Measurements from ENCODE around the gene IGFLR1. TPM values are rescaled to one million over a fixed set of nuclear protein-coding genes. Genes with fewer than 3 reads are reported as not detected.

IGFLR1 gene, protein sequence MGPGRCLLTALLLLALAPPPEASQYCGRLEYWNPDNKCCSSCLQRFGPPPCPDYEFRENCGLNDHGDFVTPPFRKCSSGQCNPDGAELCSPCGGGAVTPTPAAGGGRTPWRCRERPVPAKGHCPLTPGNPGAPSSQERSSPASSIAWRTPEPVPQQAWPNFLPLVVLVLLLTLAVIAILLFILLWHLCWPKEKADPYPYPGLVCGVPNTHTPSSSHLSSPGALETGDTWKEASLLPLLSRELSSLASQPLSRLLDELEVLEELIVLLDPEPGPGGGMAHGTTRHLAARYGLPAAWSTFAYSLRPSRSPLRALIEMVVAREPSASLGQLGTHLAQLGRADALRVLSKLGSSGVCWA
- total RNA-seq (10 to 100 TPM in 1 of 2 donors, 1 to 10 TPM in 1; 3.8 to 32.3 TPM), polyA plus RNA-seq (10 to 100 TPM; 19.6 to 72.5 TPM)
- long read RNA-seq, donor 1: 0 reads
- long read RNA-seq, donor 2: 0 reads
- long read RNA-seq, donor 3: 0 reads
- long read RNA-seq, donor 4, partial matches to known transcripts: 0 of 1 reads
- long read RNA-seq, donor 4, other reads (novel, unspliced or antisense): 0 of 1 reads
- long read RNA-seq, donor 5, partial matches to known transcripts: 0 of 1 reads
- long read RNA-seq, donor 5, other reads (novel, unspliced or antisense): 0 of 1 reads

DNA sequence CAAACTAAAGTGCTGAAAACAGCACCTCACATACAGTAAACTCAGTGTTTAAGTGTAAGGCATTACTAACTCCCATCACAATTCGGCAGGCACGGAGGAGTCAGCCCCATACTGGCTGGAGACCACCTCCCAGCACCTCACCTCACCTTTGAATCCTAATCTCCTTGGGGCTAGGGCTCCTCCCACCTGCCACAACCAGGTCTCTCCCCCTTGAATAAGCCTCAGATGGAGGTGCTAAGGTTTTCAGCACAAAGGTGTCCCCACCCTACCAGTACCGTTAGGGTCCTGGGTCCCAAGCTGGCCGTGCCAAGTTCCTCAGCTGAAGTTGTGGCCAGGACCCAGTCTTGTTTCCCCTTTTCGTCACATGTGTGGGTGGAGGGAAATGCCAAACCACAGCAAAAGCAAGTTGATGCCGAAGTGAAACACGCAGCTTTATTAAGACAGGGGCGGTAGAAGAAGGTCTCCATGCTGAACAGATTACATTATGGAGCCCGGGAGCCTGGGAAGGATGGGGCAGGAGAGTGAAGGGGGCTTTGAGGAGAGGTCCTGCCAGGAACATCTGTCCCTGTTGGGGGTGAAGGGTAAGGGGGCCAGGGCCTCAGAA is at the start of gene IGFLR1:
Gene IGFLR1 (minus strand): TSS at position 332 of the 604 bp plus-strand sequence. CDS start 1,272 bp downstream, outside the sequence.
- Histone ChIP-seq H3K4me1 (ENCODE audit: control insufficient read depth in 5 of 5, insufficient read depth in 5 of 5, low read length in 5 of 5) (peaks cover 0 to 30% (median 8%) of the 10 kb centered on the region in 5 donors), H3K9ac (ENCODE audit: insufficient read depth in 1 of 2, low read length in 2 of 2) (no peak within 1 kb of the TSS), H3K4me3 (no peak within 1 kb of the TSS), H3K27me3 (ENCODE audit: control insufficient read depth in 3 of 3, insufficient read depth in 3 of 3, low read length in 2 of 3) (no peaks in the 10 kb centered on the region), H3K36me3 (ENCODE audit: control insufficient read depth in 4 of 4, insufficient read depth in 4 of 4, low read length in 4 of 4) (peaks cover 3 to 19% (median 10%) of the 10 kb centered on the region in 4 donors), H3K27ac (ENCODE audit: low read depth in 1 of 2, low read length in 1 of 2) (peak within 1 kb of the TSS in 1 of 2 donors; percentile 69), H3K9me3 (ENCODE audit: control insufficient read depth in 4 of 4, insufficient read depth in 3 of 4, low read length in 3 of 4) (no peaks in the 10 kb centered on the region)
- no peak for DNase-seq
- TF ChIP-seq, protein P1, sequence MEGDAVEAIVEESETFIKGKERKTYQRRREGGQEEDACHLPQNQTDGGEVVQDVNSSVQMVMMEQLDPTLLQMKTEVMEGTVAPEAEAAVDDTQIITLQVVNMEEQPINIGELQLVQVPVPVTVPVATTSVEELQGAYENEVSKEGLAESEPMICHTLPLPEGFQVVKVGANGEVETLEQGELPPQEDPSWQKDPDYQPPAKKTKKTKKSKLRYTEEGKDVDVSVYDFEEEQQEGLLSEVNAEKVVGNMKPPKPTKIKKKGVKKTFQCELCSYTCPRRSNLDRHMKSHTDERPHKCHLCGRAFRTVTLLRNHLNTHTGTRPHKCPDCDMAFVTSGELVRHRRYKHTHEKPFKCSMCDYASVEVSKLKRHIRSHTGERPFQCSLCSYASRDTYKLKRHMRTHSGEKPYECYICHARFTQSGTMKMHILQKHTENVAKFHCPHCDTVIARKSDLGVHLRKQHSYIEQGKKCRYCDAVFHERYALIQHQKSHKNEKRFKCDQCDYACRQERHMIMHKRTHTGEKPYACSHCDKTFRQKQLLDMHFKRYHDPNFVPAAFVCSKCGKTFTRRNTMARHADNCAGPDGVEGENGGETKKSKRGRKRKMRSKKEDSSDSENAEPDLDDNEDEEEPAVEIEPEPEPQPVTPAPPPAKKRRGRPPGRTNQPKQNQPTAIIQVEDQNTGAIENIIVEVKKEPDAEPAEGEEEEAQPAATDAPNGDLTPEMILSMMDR (IDR thresholded peaks at IDR 0.05; ENCODE audit: control extremely low read depth, extremely low read depth): no peak
- WGBS, 2 donors: 24 to 58% methylated on average over 9 of the region's 9 CpGs
- ATAC-seq (ENCODE audit: insufficient read depth, low FRiP score): no peak

DNA sequence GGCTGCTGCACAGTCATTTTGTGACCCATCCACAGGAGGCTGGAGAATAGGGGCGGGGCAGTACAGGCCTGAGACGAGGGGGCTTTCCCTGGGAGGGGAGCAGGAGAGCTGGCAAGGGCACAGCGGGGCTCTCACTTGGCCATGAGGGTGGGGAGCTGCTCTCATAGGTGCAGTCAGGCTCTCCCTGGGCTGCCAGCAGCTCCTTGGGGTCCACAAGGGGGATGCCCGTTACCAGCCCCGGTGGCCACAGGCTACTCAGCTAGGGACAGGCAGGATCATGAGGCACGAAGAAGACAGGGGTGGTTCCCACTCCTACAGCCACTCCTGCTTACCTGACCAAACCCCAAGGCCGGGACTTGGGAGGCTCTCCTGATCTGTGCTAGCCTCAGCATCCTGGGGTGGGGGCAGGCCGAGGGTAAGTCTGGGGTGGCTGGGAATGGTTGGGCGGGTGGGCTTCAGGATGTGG is 49.6 kb upstream of the IGFLR1 start:
- H3K4me3 ChIP-seq: no peak overlapping the region
- TF ChIP-seq, protein P1 (IDR thresholded peaks at IDR 0.05; ENCODE audit: control extremely low read depth, extremely low read depth): no peak
- DNase-seq (no peak), ATAC-seq (ENCODE audit: insufficient read depth, low FRiP score) (no peak)
- peaks cover 0 to 5% (median 3%) of the 10 kb centered on the region in 3 donors for H3K27me3 ChIP-seq (ENCODE audit: control insufficient read depth in 3 of 3, insufficient read depth in 3 of 3, low read length in 2 of 3)
- H3K4me1 ChIP-seq (ENCODE audit: control insufficient read depth in 5 of 5, insufficient read depth in 5 of 5, low read length in 5 of 5): no peaks in the 10 kb centered on the region
- no peaks in the 10 kb centered on the region for H3K9me3 ChIP-seq (ENCODE audit: control insufficient read depth in 4 of 4, insufficient read depth in 3 of 4, low read length in 3 of 4)
- H3K27ac ChIP-seq (ENCODE audit: low read depth in 1 of 2, low read length in 1 of 2): no peak overlapping the region
- H3K9ac ChIP-seq (ENCODE audit: insufficient read depth in 1 of 2, low read length in 2 of 2): no peak overlapping the region
- WGBS, 2 donors: 86 to 92% methylated on average over 9 of the region's 9 CpGs
- H3K36me3 ChIP-seq (ENCODE audit: control insufficient read depth in 4 of 4, insufficient read depth in 4 of 4, low read length in 4 of 4): no peaks in the 10 kb centered on the region

GRCh38 chr19:35790981-35791813 is 48.9 kb upstream of the IGFLR1 start:
- no peaks in the 10 kb centered on the region for H3K4me1 ChIP-seq (ENCODE audit: control insufficient read depth in 5 of 5, insufficient read depth in 5 of 5, low read length in 5 of 5)
- no peak overlapping the region for H3K27ac ChIP-seq (ENCODE audit: low read depth in 1 of 2, low read length in 1 of 2)
- no peak overlapping the region for H3K4me3 ChIP-seq
- DNase-seq (no peak), ATAC-seq (ENCODE audit: insufficient read depth, low FRiP score) (no peak)
- 68 to 76% methylated on average over 18 to 20 of the region's 20 CpGs for WGBS, 2 donors
- H3K9ac ChIP-seq (ENCODE audit: insufficient read depth in 1 of 2, low read length in 2 of 2): no peak overlapping the region
- H3K36me3 ChIP-seq (ENCODE audit: control insufficient read depth in 4 of 4, insufficient read depth in 4 of 4, low read length in 4 of 4): no peaks in the 10 kb centered on the region
- H3K27me3 ChIP-seq (ENCODE audit: control insufficient read depth in 3 of 3, insufficient read depth in 3 of 3, low read length in 2 of 3): no peaks in the 10 kb centered on the region
- H3K9me3 ChIP-seq (ENCODE audit: control insufficient read depth in 4 of 4, insufficient read depth in 3 of 4, low read length in 3 of 4): no peaks in the 10 kb centered on the region
- TF ChIP-seq, protein P1 (IDR thresholded peaks at IDR 0.05; ENCODE audit: control extremely low read depth, extremely low read depth): no peak
